ENCODE data around the gene ZNF692. TPM values are rescaled to one million over a fixed set of nuclear protein-coding genes. Genes with fewer than 3 reads are reported as not detected.

The ZNF692 gene
- polyA plus RNA-seq, 1 donor (not counting 4 experiments of a cell fraction or from before 2014, with no cell fraction given): 27.0 TPM

GRCh38 chr1:248839168-248839555 is 19.7 kb downstream of the ZNF692 start:
- peak overlapping the region; percentile 77 to 90 (median 77) for H3K4me3 ChIP-seq (ENCODE audit: control insufficient read depth in 2 of 3, extremely low read depth in 1 of 3, insufficient read depth in 2 of 3, low read depth in 1 of 3, low read length in 3 of 3)
- H3K27me3 ChIP-seq (ENCODE audit: control insufficient read depth, extremely low read depth, insufficient read depth, low read length): no peaks in the 10 kb centered on the region
- H3K9ac ChIP-seq (ENCODE audit: control insufficient read depth, extremely low read depth, insufficient read depth, low read length): peak overlapping the region; percentile 92
- peaks cover 17% of the 10 kb centered on the region for H3K79me2 ChIP-seq (ENCODE audit: control insufficient read depth, insufficient read depth, low read length)
- no peaks in the 10 kb centered on the region for H4K20me1 ChIP-seq (ENCODE audit: control insufficient read depth, extremely low read depth, insufficient read depth, low read length)
- dilution Hi-C loops (cut with MboI; ENCODE audit: extremely low pct_ligation_motif_present, low sequenced_read_pairs): no loop called here
- no peaks in the 10 kb centered on the region for H3K9me1 ChIP-seq (ENCODE audit: control insufficient read depth, extremely low read depth, insufficient read depth, low read length)
- DNase-seq (ENCODE audit: low read depth, low spot score): no peak
- peak overlapping the region; percentile 93 for H2AFZ ChIP-seq (ENCODE audit: control insufficient read depth, low read length)
- FAIRE-seq: no peak
- peaks cover 32% of the 10 kb centered on the region for H3K4me1 ChIP-seq (ENCODE audit: control insufficient read depth, extremely low read depth, insufficient read depth, low read length)
- H3K36me3 ChIP-seq (ENCODE audit: control insufficient read depth in 2 of 2, extremely low read depth in 1 of 2, insufficient read depth in 2 of 2, low read length in 2 of 2): no peaks in the 10 kb centered on the region
- no peaks in the 10 kb centered on the region for H3K9me3 ChIP-seq (ENCODE audit: control insufficient read depth, low read depth, low read length)
- TF ChIP-seq CTCF (optimal IDR thresholded peaks at IDR 0.05 in 1 of 3, IDR thresholded peaks at IDR 0.05 in 1 of 3, conservative IDR thresholded peaks at IDR 0.05 in 1 of 3; ENCODE audit: extremely low read depth in 1 of 3, insufficient read depth in 2 of 3, low read length in 3 of 3): no peak
- TF ChIP-seq EZH2 (IDR thresholded peaks at IDR 0.05; ENCODE audit: low read length): no peak
- peak overlapping the region; percentile 94 for H3K27ac ChIP-seq (ENCODE audit: control insufficient read depth, insufficient read depth, low read length)
- peak overlapping the region; percentile 90 for H3K4me2 ChIP-seq (ENCODE audit: control insufficient read depth, extremely low read depth, insufficient read depth, low read depth, low read length)

- dilution Hi-C loops (cut with MboI; ENCODE audit: extremely low pct_ligation_motif_present, low sequenced_read_pairs): no loop called here
Observed at GRCh38 chr1:248838357-248839167, 20.3 kb downstream of the ZNF692 start.

More at GRCh38 chr1:248838357-248839167, 20.3 kb downstream of the ZNF692 start:
- peak overlapping the region; percentile 90 for H3K4me2 ChIP-seq (ENCODE audit: control insufficient read depth, extremely low read depth, insufficient read depth, low read depth, low read length)
- H3K36me3 ChIP-seq (ENCODE audit: control insufficient read depth in 2 of 2, extremely low read depth in 1 of 2, insufficient read depth in 2 of 2, low read length in 2 of 2): no peaks in the 10 kb centered on the region
- TF ChIP-seq CTCF (optimal IDR thresholded peaks at IDR 0.05 in 1 of 3, IDR thresholded peaks at IDR 0.05 in 1 of 3, conservative IDR thresholded peaks at IDR 0.05 in 1 of 3; ENCODE audit: extremely low read depth in 1 of 3, insufficient read depth in 2 of 3, low read length in 3 of 3) (no peak), EZH2 (IDR thresholded peaks at IDR 0.05; ENCODE audit: low read length) (no peak)
- peak overlapping the region; percentile 92 for H3K9ac ChIP-seq (ENCODE audit: control insufficient read depth, extremely low read depth, insufficient read depth, low read length)
- H3K4me1 ChIP-seq (ENCODE audit: control insufficient read depth, extremely low read depth, insufficient read depth, low read length): peaks cover 32% of the 10 kb centered on the region
- no peaks in the 10 kb centered on the region for H3K9me3 ChIP-seq (ENCODE audit: control insufficient read depth, low read depth, low read length)
- peak overlapping the region; percentile 77 to 90 (median 77) for H3K4me3 ChIP-seq (ENCODE audit: control insufficient read depth in 2 of 3, extremely low read depth in 1 of 3, insufficient read depth in 2 of 3, low read depth in 1 of 3, low read length in 3 of 3)
- DNase-seq (ENCODE audit: low read depth, low spot score) (no peak), FAIRE-seq (no peak)
- no peaks in the 10 kb centered on the region for H3K9me1 ChIP-seq (ENCODE audit: control insufficient read depth, extremely low read depth, insufficient read depth, low read length)
- H3K27ac ChIP-seq (ENCODE audit: control insufficient read depth, insufficient read depth, low read length): peak overlapping the region; percentile 94
- H2AFZ ChIP-seq (ENCODE audit: control insufficient read depth, low read length): peak overlapping the region; percentile 93
- H4K20me1 ChIP-seq (ENCODE audit: control insufficient read depth, extremely low read depth, insufficient read depth, low read length): no peaks in the 10 kb centered on the region
- H3K79me2 ChIP-seq (ENCODE audit: control insufficient read depth, insufficient read depth, low read length): peaks cover 17% of the 10 kb centered on the region
- H3K27me3 ChIP-seq (ENCODE audit: control insufficient read depth, extremely low read depth, insufficient read depth, low read length): no peaks in the 10 kb centered on the region

All from keratinocyte (primary cell).